Measurements from ENCODE around the gene TBC1D7. TPM values are rescaled to one million over a fixed set of nuclear protein-coding genes. Genes with fewer than 3 reads are reported as not detected.

TBC1D7 gene
- total and polyA plus RNA-seq, 2 of the 4 experiments (the other 2 are of a cell fraction) = 14.3 to 22.6 TPM

GRCh38 chr6:13358511-13358910 is 30.2 kb upstream of the TBC1D7 start:
- Histone ChIP-seq H4K91ac (ENCODE audit: insufficient read depth, low read depth, low read length) (peak overlapping the region; percentile 32), H3K4me3 (ENCODE audit: insufficient read depth, low read depth, low read length) (no peak overlapping the region), H4K8ac (ENCODE audit: low read depth in 2 of 2, low read length in 2 of 2) (peak overlapping the region in 1 of 2 experiments; percentile 36; a peak in 2 of 4 replicates), H3K36me3 (ENCODE audit: control insufficient read depth, insufficient read depth, low read length) (no peaks in the 10 kb centered on the region), H3K9ac (ENCODE audit: low read depth, low read length) (no peak overlapping the region), H3K27ac (ENCODE audit: insufficient read depth, low read length) (no peak overlapping the region), H4K5ac (ENCODE audit: low read depth, low read length) (no peak overlapping the region), H3K14ac (replicated peaks; ENCODE audit: low read depth, low read length) (0 out of 2 replicates have a peak overlapping the region, but pooled peaks have one; percentile 2), H2AK5ac (ENCODE audit: low read depth, low read length) (peak overlapping the region; percentile 60; the same call in 1 of the 2 replicates), H2BK5ac (ENCODE audit: low read depth, low read length, poor library complexity, severe bottlenecking) (no peak overlapping the region), H3K4me2 (ENCODE audit: low read depth, low read length) (no peak overlapping the region), H2AFZ (replicated peaks; ENCODE audit: low read length, poor library complexity) (no peak overlapping the region), H3K18ac (ENCODE audit: low read depth, low read length) (no peak overlapping the region), H4K20me1 (ENCODE audit: insufficient read depth, low read length) (no peaks in the 10 kb centered on the region), H3K79me1 (ENCODE audit: low read depth in 1 of 2, low read length in 2 of 2) (peaks cover 0 to 9% of the 10 kb centered on the region in 2 experiments; a peak in 2 of 4 replicates), H2AK9ac (replicated peaks; ENCODE audit: low read depth, low read length, poor library complexity) (no peak overlapping the region), H3K9me3 (ENCODE audit: control insufficient read depth, insufficient read depth, low read length) (no peaks in the 10 kb centered on the region), H3K56ac (ENCODE audit: extremely low read depth, insufficient read depth, low read length) (no peak overlapping the region), H2BK15ac (ENCODE audit: low read depth, low read length) (peak overlapping the region; percentile 43; the same call in 2 of the 3 replicates), H3K4ac (ENCODE audit: low read depth, low read length) (peak overlapping the region; percentile 44), H3K9me1 (ENCODE audit: insufficient read depth, low read length) (peaks cover 28% of the 10 kb centered on the region), H2BK20ac (ENCODE audit: low read depth, low read length) (peak overlapping the region; percentile 72; the same call in 1 of the 2 replicates), H3K23ac (ENCODE audit: low read depth, low read length) (0 out of 2 replicates have a peak overlapping the region, but pooled peaks have one; percentile 5), H2BK120ac (ENCODE audit: low read depth, low read length) (peak overlapping the region; percentile 69), H3K27me3 (ENCODE audit: control insufficient read depth, insufficient read depth, low read length) (no peaks in the 10 kb centered on the region), H3K4me1 (ENCODE audit: control insufficient read depth, insufficient read depth, low read length) (peaks cover 28% of the 10 kb centered on the region)
- intact Hi-C loops (cut with micrococcal nuclease) = no loop called here
- dilution Hi-C loops (cut with HindIII; ENCODE audit: low sequenced_read_pairs, unreplicated experiment) = no loop called here
- TF ChIP-seq MAZ (IDR thresholded peaks at IDR 0.05; ENCODE audit: borderline replicate concordance, low read depth, low read length) = no peak
- TF ChIP-seq RAD21 (IDR thresholded peaks at IDR 0.05; ENCODE audit: low read length) = no peak
- TF ChIP-seq FOS (IDR thresholded peaks at IDR 0.05; ENCODE audit: low read depth, low read length) = no peak
- TF ChIP-seq MXI1 (IDR thresholded peaks at IDR 0.05; ENCODE audit: borderline replicate concordance, low read depth, low read length) = no peak
- TF ChIP-seq POLR2A (IDR thresholded peaks at IDR 0.05; ENCODE audit: low read depth, low read length) = no peak
- TF ChIP-seq CEBPB (IDR thresholded peaks at IDR 0.05; ENCODE audit: low read depth, low read length) = no peak
- TF ChIP-seq, protein P1, sequence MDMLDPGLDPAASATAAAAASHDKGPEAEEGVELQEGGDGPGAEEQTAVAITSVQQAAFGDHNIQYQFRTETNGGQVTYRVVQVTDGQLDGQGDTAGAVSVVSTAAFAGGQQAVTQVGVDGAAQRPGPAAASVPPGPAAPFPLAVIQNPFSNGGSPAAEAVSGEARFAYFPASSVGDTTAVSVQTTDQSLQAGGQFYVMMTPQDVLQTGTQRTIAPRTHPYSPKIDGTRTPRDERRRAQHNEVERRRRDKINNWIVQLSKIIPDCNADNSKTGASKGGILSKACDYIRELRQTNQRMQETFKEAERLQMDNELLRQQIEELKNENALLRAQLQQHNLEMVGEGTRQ (IDR thresholded peaks at IDR 0.05; ENCODE audit: low read depth, low read length) = no peak
- TF ChIP-seq SMC3 (IDR thresholded peaks at IDR 0.05; ENCODE audit: low read depth, low read length) = no peak
- TF ChIP-seq BHLHE40 (IDR thresholded peaks at IDR 0.05; ENCODE audit: low read depth, low read length) = no peak
- no peak for TF ChIP-seq CHD1 (IDR thresholded peaks at IDR 0.05; ENCODE audit: low read depth, low read length)
- no peak for TF ChIP-seq MAFK (IDR thresholded peaks at IDR 0.05; ENCODE audit: low read depth, low read length)
- no peak for TF ChIP-seq RCOR1 (IDR thresholded peaks at IDR 0.05; ENCODE audit: insufficient replicate concordance, low read length)
- TF ChIP-seq, protein P2, sequence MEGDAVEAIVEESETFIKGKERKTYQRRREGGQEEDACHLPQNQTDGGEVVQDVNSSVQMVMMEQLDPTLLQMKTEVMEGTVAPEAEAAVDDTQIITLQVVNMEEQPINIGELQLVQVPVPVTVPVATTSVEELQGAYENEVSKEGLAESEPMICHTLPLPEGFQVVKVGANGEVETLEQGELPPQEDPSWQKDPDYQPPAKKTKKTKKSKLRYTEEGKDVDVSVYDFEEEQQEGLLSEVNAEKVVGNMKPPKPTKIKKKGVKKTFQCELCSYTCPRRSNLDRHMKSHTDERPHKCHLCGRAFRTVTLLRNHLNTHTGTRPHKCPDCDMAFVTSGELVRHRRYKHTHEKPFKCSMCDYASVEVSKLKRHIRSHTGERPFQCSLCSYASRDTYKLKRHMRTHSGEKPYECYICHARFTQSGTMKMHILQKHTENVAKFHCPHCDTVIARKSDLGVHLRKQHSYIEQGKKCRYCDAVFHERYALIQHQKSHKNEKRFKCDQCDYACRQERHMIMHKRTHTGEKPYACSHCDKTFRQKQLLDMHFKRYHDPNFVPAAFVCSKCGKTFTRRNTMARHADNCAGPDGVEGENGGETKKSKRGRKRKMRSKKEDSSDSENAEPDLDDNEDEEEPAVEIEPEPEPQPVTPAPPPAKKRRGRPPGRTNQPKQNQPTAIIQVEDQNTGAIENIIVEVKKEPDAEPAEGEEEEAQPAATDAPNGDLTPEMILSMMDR (conservative IDR thresholded peaks at IDR 0.05; ENCODE audit: low read depth, low read length) = no peak
- TF ChIP-seq, protein P3, sequence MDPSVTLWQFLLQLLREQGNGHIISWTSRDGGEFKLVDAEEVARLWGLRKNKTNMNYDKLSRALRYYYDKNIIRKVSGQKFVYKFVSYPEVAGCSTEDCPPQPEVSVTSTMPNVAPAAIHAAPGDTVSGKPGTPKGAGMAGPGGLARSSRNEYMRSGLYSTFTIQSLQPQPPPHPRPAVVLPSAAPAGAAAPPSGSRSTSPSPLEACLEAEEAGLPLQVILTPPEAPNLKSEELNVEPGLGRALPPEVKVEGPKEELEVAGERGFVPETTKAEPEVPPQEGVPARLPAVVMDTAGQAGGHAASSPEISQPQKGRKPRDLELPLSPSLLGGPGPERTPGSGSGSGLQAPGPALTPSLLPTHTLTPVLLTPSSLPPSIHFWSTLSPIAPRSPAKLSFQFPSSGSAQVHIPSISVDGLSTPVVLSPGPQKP (IDR thresholded peaks at IDR 0.05; ENCODE audit: borderline replicate concordance, low read depth, low read length) = no peak
- no peak for TF ChIP-seq RFX5 (IDR thresholded peaks at IDR 0.05; ENCODE audit: low read depth, low read length)
- no peak for TF ChIP-seq NFE2L2 (IDR thresholded peaks at IDR 0.05; ENCODE audit: low read depth, low read length)
- CTCF ChIA-PET = interaction anchor here (1.2 to 1.6 kb wide), 2 partner anchors 40 to 73 kb away, joined by 4 to 5 read pairs; no protein-coding TSS in a partner anchor
- ATAC-seq (ENCODE audit: low read depth) = no peak
- BruUV-seq (replicated peaks) = no TSS peak
- DNase-seq = no peak
- POLR2A ChIA-PET (ENCODE audit: unreplicated experiment) = no interaction called here
- no CpG with 5 or more reads among the region's 2 CpGs for WGBS, 2 experiments (ENCODE audit: extremely low coverage in 2 of 2, insufficient read length in 1 of 2)
- in situ Hi-C loops (cut with MboI; ENCODE audit: low sequenced_read_pairs) = no loop called here
